ENCODE results near the gene BGN.

BGN gene

GRCh38 chrX:153462291-153462690 lies 32.5 kb upstream of the BGN start:
- no peak for DNase-seq (ENCODE audit: low spot score)
- no peak for TF ChIP-seq CTCF (IDR thresholded peaks at IDR 0.05; ENCODE audit: extremely low read depth, missing control alignments)

DNA sequence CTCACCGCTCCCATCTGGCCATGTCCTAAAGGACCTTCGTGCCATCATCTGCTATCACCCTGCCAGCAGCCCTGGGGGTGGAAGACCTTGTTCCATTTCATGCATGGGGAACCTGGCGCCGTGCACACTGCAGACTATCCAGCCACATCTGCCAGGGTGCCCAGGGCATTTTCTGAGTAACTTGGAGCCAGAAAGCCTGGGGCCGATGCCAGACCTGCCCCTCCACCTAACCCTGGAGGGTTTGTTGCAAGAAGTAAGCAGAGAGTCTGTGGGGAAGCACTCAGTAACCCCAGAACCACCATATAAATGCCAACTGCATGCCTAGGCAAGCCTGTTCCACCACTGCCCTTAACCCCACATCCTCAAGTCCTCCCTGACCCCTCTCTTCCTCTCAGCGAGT lies 31.7 kb upstream of the BGN start:
- TF ChIP-seq CTCF (IDR thresholded peaks at IDR 0.05; ENCODE audit: extremely low read depth, missing control alignments), result no peak
- no peak for DNase-seq (ENCODE audit: low spot score)

DNA sequence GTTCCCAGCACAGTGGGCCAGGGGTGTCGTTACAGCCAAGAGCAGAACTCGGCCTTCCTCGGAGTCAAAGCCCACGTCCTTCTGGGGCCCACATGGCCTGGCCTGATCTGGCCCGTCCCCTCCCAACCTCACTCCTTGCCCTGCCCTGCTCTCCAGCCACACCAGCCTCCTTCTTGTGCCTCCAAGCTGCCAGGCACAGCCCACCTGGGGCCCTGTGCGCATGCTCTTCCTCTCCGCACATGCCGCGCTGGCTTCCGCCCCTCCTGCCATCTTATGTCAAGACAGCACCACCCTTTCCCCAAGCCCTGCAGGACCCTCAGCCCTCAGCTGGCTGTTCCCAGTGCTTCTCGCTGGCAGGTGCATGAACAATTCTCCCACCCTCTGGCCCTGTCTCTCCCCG lies 31.2 kb upstream of the BGN start:
- TF ChIP-seq CTCF (IDR thresholded peaks at IDR 0.05; ENCODE audit: extremely low read depth, missing control alignments), result no peak
- DNase-seq (ENCODE audit: low spot score), result no peak

DNA sequence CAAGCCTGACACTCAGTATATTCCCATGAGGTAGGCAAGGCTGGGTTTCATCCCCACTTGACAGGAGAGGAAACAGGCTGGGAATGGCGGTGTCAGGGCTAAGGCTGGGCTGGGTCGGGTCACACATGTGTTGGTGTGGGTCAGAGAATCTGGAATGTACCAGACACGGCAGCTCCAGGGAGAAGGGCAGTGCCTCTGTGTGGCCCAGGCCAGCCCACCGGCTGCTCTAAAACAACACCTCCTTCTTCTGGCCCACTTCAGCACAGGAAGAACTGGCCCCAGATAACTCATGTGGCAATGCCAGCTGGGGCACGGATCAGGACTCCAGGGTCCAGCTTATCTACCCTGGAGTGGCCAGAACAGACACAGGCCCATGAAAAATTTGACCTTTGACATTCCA lies 30.7 kb upstream of the BGN start:
- no peak for DNase-seq (ENCODE audit: low spot score)
- no peak for TF ChIP-seq CTCF (IDR thresholded peaks at IDR 0.05; ENCODE audit: extremely low read depth, missing control alignments)

GRCh38 chrX:153465691-153466380 lies 28.9 kb upstream of the BGN start:
- DNase-seq (ENCODE audit: low spot score), result no peak
- TF ChIP-seq CTCF (IDR thresholded peaks at IDR 0.05; ENCODE audit: extremely low read depth, missing control alignments), result no peak

DNA sequence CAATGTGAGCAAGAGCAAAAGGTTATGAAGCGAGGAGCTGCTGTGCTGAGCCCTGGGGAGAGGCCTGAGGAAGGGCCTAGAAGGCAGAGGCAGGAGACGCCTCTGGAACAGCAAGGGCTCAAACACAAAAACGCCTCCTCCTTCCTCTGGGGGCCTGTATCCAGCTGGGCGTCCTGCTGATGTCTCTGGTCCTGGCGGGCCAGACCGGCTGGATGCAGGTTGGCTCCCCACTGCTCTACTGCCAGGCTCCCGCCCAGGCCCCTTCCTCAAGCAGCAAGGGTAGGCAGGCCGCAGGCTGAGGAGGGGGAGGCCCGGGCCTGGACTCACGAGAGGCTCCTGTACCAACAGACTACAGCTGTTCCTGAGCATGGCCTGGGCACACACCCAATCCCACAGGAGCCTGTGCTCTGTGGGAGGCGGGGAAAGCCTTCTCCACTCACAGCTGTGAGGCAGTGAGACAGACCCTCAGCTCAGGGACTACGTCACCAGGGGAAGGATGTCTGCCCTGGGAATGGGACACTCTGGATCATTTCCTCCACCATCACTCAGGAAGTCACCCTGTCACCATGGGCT lies 26.7 kb upstream of the BGN start:
- no peak for TF ChIP-seq CTCF (IDR thresholded peaks at IDR 0.05; ENCODE audit: extremely low read depth, missing control alignments)

DNA sequence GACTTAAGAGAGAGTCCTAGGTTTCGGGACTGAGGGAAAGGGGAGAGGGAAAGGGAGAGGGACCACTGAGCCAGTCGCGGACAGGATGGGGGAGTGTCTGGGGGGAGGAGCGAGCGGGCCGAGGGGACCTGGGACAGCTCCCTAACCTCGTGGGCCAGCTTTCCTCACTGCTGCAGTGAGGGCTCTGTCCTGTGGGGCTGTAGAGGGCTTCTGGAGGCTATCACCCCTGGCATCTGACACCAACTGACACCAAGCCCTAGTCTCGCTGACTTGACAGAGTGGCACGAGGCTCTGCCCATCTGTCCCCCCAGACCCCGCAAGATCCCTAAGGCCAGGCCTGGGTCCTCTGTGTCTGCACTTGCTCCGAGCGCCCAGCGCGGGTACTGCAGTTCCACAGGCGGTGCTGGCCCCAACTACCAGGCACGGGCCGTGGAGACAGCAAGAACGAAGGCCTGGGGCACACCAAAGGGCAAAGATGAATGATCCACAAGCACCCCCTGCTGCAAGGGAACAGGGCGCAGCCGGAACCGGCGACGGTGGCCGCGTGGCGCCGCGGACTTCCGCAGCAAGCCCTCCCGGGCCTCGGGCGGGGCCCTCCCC lies 24.9 kb upstream of the BGN start:
- DNase-seq (ENCODE audit: low spot score), result peak; percentile 45
- no peak for TF ChIP-seq CTCF (IDR thresholded peaks at IDR 0.05; ENCODE audit: extremely low read depth, missing control alignments)

More for the DNA sequence above, 26.7 kb upstream of the BGN start:
- DNase-seq (ENCODE audit: low spot score), result no peak

Measured in GM20000 (cell line).